HG03575 (cell line): Measurements from ENCODE around the gene NCKAP5.

Experiments
- ATAC-seq: cut with Tn5 transposase; IDR thresholded peaks from one replicate; pipeline ENCODE4 v1.9.1; 2021; ENCODE audit not compliant: unreplicated experiment, insufficient number of reproducible peaks, low FRiP score; ENCODE audit errors: extremely low read depth

NCKAP5 gene

GRCh38 chr2:132678483-132678882, 889.8 kb downstream of the NCKAP5 start:
- no peak for ATAC-seq

DNA sequence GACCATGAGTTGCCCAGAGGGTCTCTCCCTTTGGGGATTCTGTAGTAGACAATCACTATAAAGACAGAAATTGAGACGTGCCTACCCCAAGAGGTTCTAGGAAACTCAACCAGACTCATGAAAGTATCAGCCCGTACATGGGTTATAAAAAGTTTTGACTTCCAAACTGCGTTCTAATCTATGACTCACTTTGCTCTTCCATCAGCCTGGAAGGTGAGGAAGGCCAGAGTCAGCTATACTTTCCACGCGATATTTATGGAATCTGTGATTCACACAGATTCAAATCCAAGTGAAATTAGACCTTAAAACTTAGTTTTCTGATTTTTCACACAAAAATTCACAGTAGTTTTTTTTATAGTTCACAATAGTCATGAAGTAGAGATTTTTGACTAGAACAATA, 890.6 kb downstream of the NCKAP5 start:
- no peak for ATAC-seq

DNA sequence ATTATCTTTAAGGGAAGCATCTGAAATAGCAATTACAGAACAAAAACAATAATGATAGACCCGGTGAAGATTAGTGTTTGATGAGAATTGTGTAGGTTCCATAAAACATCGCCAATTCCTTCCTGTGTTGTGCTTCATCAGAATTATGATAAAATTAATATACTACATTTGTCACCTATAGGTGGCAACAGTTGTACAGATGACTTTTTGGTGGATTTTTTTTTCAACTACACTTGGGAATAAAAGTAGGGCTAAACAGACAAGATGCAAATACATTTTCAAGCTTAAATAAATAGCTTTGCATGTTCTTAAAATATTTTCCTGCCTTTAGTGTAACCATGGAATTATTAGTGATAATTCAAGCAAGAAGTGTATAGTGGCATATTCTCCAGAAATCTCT, 891.3 kb downstream of the NCKAP5 start:
- ATAC-seq: no peak

GRCh38 chr2:132671151-132671835, 897.0 kb downstream of the NCKAP5 start:
- no peak for ATAC-seq

DNA sequence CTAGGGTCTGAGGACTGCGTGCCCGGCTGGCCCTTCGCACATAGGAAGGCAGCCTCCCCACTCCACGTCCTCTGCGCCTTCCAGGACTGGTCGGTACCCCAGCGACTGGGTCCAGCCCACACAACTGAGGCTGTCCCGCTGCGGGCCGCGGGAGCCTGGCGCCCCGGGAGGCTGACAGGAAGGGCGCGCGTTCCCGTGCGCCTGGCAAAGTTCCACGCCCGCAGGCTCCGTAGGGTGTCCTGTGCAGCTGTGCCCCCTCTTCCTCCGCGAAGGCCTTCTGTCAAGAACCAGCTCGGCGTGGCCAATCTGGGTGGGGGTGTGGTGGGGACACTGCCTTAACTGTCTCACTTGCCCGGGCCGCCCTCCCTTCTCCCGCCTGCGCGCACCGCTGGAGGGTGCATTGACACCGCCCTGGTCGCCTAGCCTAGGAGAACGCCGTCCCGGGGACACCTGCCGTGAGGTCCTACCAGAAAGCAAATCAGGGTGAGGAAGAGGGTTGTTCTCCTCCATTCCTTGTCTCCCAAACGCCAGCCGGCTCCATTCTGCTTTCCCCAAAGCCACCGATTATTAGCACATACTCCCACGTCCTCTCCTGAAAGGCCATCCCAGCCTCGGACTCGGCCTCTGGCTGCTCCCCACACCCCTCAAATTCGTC, 897.6 kb downstream of the NCKAP5 start:
- no peak for ATAC-seq

GRCh38 chr2:132669908-132670495, 898.3 kb downstream of the NCKAP5 start, which contains the start of gene LYPD1:
Gene LYPD1, minus strand, starts transcription at chr2:132670205. Its CDS starts 273 bp downstream, at chr2:132669932.
- no peak for ATAC-seq

DNA sequence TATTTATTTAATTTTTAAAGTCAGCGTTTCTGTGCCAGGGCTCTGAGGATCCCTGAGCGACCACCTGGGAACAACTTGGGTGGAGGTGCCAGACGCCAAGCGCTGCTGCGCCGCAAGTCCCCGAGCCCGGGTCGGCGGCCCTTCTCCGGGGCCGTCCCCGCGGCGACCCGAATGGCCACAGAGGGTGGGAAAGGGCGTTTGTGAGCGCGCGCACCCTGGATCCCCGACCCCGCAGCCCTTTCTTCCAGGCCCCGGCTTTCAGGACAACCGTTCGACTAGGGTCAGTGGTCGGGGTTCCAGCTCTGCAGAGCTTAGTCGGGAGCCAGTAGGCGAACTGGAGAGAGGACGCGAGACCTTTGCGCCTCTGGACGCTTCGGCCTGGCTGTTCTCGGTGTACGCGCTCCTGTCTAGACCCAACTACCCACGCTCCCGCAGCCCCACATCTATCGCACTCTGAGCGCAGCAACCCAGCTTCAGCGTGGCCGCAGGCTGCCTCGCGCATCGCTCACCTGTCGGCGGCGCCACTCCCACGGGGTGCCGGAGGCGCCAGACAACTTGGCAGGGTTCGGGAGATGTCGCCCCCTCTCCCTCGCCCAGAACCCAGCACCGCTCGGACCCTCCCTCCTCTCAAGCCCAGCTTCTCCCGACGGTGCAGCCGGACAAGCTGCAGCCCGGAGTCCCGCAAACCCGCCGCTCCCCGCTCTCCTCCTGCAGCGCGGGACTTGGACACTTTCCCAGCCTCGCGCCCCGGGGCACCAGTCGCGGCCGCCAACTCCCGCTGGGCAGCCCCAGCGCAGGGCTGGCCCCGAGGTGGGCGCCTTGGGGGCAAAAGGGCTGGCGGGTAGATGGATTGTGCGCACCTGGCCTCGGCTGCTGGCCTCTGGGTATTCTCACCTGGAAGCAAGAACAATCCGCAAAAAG, 899.0 kb downstream of the NCKAP5 start:
- no peak for ATAC-seq

DNA sequence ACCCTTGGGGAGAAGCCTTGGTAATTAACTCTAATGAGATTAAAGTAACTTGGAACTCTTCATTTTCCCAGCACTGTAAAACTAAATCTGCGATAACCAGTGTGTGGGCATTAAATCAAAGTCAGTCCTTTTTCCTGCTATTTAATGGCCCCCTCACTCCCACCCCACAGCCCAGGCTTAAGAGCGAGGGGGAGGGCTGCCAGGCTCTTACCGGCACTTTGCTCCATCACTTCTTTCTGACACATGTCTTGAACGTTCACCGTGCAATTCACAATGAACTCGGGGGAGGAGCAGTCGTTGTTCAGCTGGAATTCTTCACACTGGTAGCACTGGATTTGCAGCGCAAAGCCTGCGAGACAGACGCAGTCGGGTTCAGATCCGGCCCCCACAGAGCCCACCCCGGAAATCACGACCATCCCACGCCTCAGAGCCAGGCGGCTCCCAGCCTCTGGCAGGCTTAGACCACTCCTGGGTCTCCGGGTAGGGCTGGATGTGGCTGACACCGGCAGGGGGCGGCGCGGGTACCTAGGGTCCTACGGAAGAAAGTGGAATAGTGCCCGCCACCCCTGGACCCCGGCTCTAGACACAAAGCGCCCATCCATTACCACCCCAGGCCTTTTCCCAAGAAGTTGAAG, 900.0 kb downstream of the NCKAP5 start:
- no peak for ATAC-seq

GRCh38 chr2:132667706-132668105, 900.6 kb downstream of the NCKAP5 start:
- no peak for ATAC-seq

- ATAC-seq: no peak
These were observed 902.7 kb downstream of the NCKAP5 start for GRCh38 chr2:132665401-132666140.

DNA sequence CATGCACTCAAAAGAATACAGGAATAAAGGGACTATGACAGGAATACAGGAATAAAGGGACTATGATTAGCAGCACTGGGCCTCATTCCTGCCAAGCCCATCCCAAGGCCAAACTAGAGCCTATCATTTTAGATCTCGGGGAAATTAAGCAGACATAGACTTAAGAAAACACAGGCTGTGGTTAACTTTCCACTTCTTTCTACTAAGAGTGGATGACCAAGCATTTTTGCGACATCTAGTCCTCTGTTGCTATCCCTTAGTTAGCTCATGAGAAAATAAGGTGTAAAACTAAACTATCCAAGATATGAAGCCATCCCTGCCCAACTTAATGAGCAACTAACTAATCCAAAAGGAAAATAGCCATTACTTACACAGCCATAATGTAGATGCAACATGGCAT, 904.2 kb downstream of the NCKAP5 start:
- ATAC-seq: no peak

GRCh38 chr2:132662732-132663131, 905.5 kb downstream of the NCKAP5 start:
- ATAC-seq: no peak

- ATAC-seq: no peak
These were observed 908.9 kb downstream of the NCKAP5 start for GRCh38 chr2:132659331-132659730.

GRCh38 chr2:132656266-132656975, 911.8 kb downstream of the NCKAP5 start:
- no peak for ATAC-seq

DNA sequence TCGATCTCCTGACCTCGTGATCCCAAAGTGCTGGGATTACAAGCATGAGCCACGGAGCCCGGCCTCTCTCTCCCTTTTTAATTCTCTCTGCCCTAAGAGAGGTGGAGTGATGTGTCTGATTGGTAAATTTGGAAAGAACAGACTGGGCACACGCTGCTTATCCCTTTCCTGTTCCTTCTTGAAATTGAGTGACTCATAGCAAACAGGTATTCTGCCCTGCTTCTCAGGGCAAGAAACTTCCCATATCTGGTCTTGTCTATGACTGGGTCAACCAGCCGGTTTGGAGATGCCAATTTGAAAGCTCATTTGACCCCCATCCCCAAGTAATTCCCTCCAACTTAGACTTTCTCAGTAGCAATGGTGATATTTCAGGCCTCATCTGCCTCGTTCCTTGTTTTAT, 913.3 kb downstream of the NCKAP5 start:
- no peak for ATAC-seq

GRCh38 chr2:132654335-132654734, 913.9 kb downstream of the NCKAP5 start:
- ATAC-seq: no peak

DNA sequence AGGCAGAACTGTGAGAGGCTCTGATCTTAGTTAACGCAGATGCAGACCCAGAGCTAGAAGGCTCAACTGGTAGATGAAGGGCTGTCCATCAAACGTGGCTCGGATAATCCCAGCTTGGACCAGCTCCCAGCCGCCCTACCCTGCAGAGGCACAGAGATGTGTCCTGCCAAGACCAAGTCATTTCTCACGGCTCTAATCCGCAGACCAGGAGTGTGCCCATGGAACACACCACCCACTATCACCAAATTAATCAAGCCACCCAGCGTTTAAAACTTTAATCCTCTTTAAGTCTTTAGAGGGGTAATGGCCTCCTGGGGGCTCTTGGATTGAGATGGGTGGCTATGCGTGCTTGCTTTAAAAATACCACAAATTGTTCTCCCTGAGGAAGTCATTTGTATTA, 915.8 kb downstream of the NCKAP5 start:
- ATAC-seq: no peak
